Measurements from ENCODE around the gene PCDHGB6.
"Not testable (repeated sequence)": the region's sequence is repeated elsewhere in the genome, so short reads cannot be mapped to it uniquely, and the experiment has no call there.

Gene PCDHGB6

GRCh38 chr5:141388661-141389060, 19.2 kb upstream of the PCDHGB6 start:
- no peak for DNase-seq (ENCODE audit: low read depth in 2 of 2, low spot score in 1 of 2)

- DNase-seq (ENCODE audit: low read depth in 2 of 2, low spot score in 1 of 2): no peak
Measured at GRCh38 chr5:141389153-141390042, 18.4 kb upstream of the PCDHGB6 start.

GRCh38 chr5:141392429-141393198, 15.2 kb upstream of the PCDHGB6 start, which contains the start of gene PCDHGA8:
Gene PCDHGA8, plus strand, starts transcription at chr5:141392633. Its CDS starts 181 bp downstream, at chr5:141392814.
- no peak for DNase-seq (ENCODE audit: low read depth in 2 of 2, low spot score in 1 of 2)

- DNase-seq (ENCODE audit: low read depth in 2 of 2, low spot score in 1 of 2): no peak
Measured at GRCh38 chr5:141393267-141393666, 14.6 kb upstream of the PCDHGB6 start.

GRCh38 chr5:141394401-141395187, 13.2 kb upstream of the PCDHGB6 start:
- not testable (repeated sequence) for DNase-seq (ENCODE audit: low read depth in 2 of 2, low spot score in 1 of 2)

GRCh38 chr5:141397756-141398551, 9.9 kb upstream of the PCDHGB6 start, which contains the start of gene PCDHGB5:
Gene PCDHGB5, plus strand, starts transcription at chr5:141397947. Its CDS starts 181 bp downstream, at chr5:141398128.
- not testable (repeated sequence) for DNase-seq (ENCODE audit: low read depth in 2 of 2, low spot score in 1 of 2)

- no peak for DNase-seq (ENCODE audit: low read depth in 2 of 2, low spot score in 1 of 2)
Measured at GRCh38 chr5:141398608-141399007, 9.2 kb upstream of the PCDHGB6 start.

- no peak for DNase-seq (ENCODE audit: low read depth in 2 of 2, low spot score in 1 of 2)
Measured at GRCh38 chr5:141399555-141400258, 8.1 kb upstream of the PCDHGB6 start.

GRCh38 chr5:141402553-141403243, 5.1 kb upstream of the PCDHGB6 start, which contains the start of gene PCDHGA9:
Gene PCDHGA9, plus strand, starts transcription at chr5:141402778. Its CDS starts 175 bp downstream, at chr5:141402953.
- no peak for DNase-seq (ENCODE audit: low read depth in 2 of 2, low spot score in 1 of 2)

- no peak for DNase-seq (ENCODE audit: low read depth in 2 of 2, low spot score in 1 of 2)
Measured at GRCh38 chr5:141403387-141403786, 4.4 kb upstream of the PCDHGB6 start.

GRCh38 chr5:141409598-141410306, 1.9 kb downstream of the PCDHGB6 start:
- no peak for DNase-seq (ENCODE audit: low read depth in 2 of 2, low spot score in 1 of 2)

- no peak for DNase-seq (ENCODE audit: low read depth in 2 of 2, low spot score in 1 of 2)
Measured at GRCh38 chr5:141411575-141411974, 3.8 kb downstream of the PCDHGB6 start.

GRCh38 chr5:141412854-141413539, 5.2 kb downstream of the PCDHGB6 start, which contains the start of gene PCDHGA10:
Gene PCDHGA10, plus strand, starts transcription at chr5:141412987. Its CDS starts 189 bp downstream, at chr5:141413176.
- DNase-seq (ENCODE audit: low read depth in 2 of 2, low spot score in 1 of 2): no peak

- no peak for DNase-seq (ENCODE audit: low read depth in 2 of 2, low spot score in 1 of 2)
Measured at GRCh38 chr5:141413540-141414069, 5.8 kb downstream of the PCDHGB6 start.

- DNase-seq (ENCODE audit: low read depth in 2 of 2, low spot score in 1 of 2): not testable (repeated sequence)
Measured at GRCh38 chr5:141414548-141415274, 6.9 kb downstream of the PCDHGB6 start.

- not testable (repeated sequence) for DNase-seq (ENCODE audit: low read depth in 2 of 2, low spot score in 1 of 2)
Measured at GRCh38 chr5:141415275-141415618, 7.4 kb downstream of the PCDHGB6 start.
